Fibroblast of lung (primary cell): ENCODE results near the gene AMBP.

ENCODE experiments used
- CTCF ChIP-seq, 2 donors: IDR thresholded peaks in 1 of 2; conservative IDR thresholded peaks in 1 of 2; 1 replicate in 1 of 2; 2 replicates in 1 of 2; pipeline ENCODE4 v1.5.1; 2011 to 2012; ENCODE audit warnings: low read length in 2 of 2, control low read depth in 1 of 2, inconsistent platforms in 1 of 2, low read depth in 1 of 2, mild to moderate bottlenecking in 1 of 2
- EZH2 ChIP-seq: IDR thresholded peaks from 2 replicates; pipeline ENCODE4 v1.5.1; 2012; ENCODE audit warnings: low read length, control low read depth, mild to moderate bottlenecking; ENCODE audit errors: missing control alignments

DNA sequence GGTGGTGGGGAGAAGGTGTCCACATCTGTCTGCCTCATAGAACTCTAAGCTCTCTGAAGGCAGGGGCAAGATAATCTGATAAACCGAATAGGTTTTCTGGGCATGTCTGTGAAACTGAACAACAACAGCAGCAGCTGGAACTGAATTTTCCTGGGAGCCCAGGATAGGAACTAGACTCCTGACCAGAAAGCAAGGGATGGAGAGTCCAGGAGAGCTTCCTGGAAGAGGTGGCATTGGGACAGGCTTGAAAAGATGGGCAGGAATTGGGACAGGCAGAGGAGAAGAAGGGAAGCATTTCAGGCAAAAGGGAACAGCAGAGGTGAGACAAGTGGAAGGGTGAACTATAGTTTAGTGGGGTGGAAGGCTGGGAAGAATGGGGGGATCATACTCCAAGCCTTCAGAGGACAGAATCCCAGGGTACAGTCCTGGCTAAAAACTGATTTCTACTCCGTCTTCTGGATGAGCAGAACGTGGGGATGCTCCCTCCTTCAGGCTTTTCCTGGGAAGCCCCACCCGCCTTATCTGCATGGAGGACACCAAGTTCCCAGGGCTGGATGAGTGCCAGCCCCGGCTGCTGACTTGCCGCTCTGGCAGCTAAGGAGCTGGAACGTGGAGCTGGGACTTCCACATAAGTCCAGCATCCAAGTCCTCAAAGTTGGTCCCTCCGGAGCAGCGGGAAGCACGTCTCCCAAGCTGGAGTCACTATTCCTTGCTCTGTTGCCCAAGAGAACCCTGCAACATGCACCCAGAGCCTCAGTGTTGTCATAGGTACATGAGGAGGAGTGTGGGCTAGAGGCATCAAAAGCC, 34.9 kb upstream of the AMBP start:
- TF ChIP-seq CTCF (conservative IDR thresholded peaks at IDR 0.05 in 1 of 2, IDR thresholded peaks at IDR 0.05 in 1 of 2; ENCODE audit: low read depth in 1 of 2, low read length in 2 of 2), result no peak
- peak; percentile 33 for TF ChIP-seq EZH2
